Aorta (tissue), 5 donors: ENCODE measurements around the gene JPH2. TPM values are rescaled to one million over a fixed set of nuclear protein-coding genes. Genes with fewer than 3 reads are reported as not detected.

Source experiments
- ATAC-seq: fragments of 200-7000 bp; cut with Tn5 transposase; one replicate; pipeline ENCODE4 v1.9.1; 2022; ENCODE audit warnings: moderate library complexity; ENCODE audit not compliant: low FRiP score
- DNase-seq, 2 donors: peaks; one replicate each; pipeline ENCODE4 v3.0.0-alpha.2; 2020
- H3K27ac ChIP-seq, 2 donors: one replicate each; pipeline ENCODE4 v1.5.1; 2013; ENCODE audit warnings: low read length in 2 of 2, mild to moderate bottlenecking in 2 of 2, moderate library complexity in 2 of 2, control low read depth in 1 of 2, inconsistent platforms in 1 of 2, low read depth in 1 of 2
- H3K27me3 ChIP-seq, 2 donors: one replicate each; pipeline ENCODE4 v1.6.1; 2013; ENCODE audit warnings: control low read depth in 1 of 2, low read length in 1 of 2, mild to moderate bottlenecking in 1 of 2, moderate library complexity in 1 of 2; ENCODE audit not compliant: insufficient read depth in 2 of 2, control insufficient read depth in 1 of 2
- H3K36me3 ChIP-seq, 2 donors: one replicate each; pipeline ENCODE4 v1.6.1; 2013; ENCODE audit warnings: control low read depth in 1 of 2, low read length in 1 of 2, mild to moderate bottlenecking in 1 of 2; ENCODE audit not compliant: insufficient read depth in 2 of 2, control insufficient read depth in 1 of 2
- H3K4me1 ChIP-seq, 2 donors: one replicate each; pipeline ENCODE4 v1.6.1; 2013; ENCODE audit warnings: low read length in 2 of 2, control low read depth in 1 of 2, mild to moderate bottlenecking in 1 of 2, moderate library complexity in 1 of 2; ENCODE audit not compliant: insufficient read depth in 2 of 2, control insufficient read depth in 1 of 2
- H3K4me3 ChIP-seq, 2 donors: one replicate each; pipeline ENCODE4 v1.5.1; 2013; ENCODE audit warnings: low read length in 2 of 2, control low read depth in 1 of 2, mild to moderate bottlenecking in 1 of 2
- H3K9me3 ChIP-seq: one replicate; pipeline ENCODE4 v1.6.1; 2013; ENCODE audit warnings: mild to moderate bottlenecking, low read length; ENCODE audit not compliant: control insufficient read depth
- WGBS, 2 donors: extraction: QIAGEN DNeasy Blood & Tissue Kit; methylation state at CpG; one replicate each; pipeline ENCODE4 v1.1.7; 2013; 5-methylcytosine and 5-hydroxymethylcytosine counted together
- intact Hi-C, 2 donors: fragments of 100-400 bp; cut with DNase I; formaldehyde crosslinking; loops; one replicate each; pipeline versions ENCODE4 v1.14.2 to v1.15.0; 2022
- polyA plus RNA-seq, 2 donors: library from polyadenylated mRNA; stranded (reverse); fragments of 200-250 nt; gene quantifications; one replicate each; pipeline ENCODE4 v1.2.3, GENCODE V29; 2013
- total RNA-seq, 2 donors: library from RNA; stranded (reverse); fragmentation: NEBNext Ultra II Directional; extraction: Animal tissue kit (Norgen Biotek cat#: 25700); gene quantifications; one replicate each; pipeline ENCODE4 v1.2.1, GENCODE V29; 2021
- donor health status: healthy with polysubstance abuse.
- donor health status: Bipolar disorder and iron deficiency.
- donor health status: DM: no; HTN: no; CAD: no.
- donor health status: DM: no; HTN: no; CAD: no.
- donor health status: DM: yes; HTN: yes; CAD: no.

The JPH2 gene
- total and polyA plus RNA-seq, 4 donors: 12.8 to 140 (median 41.4) TPM

GRCh38 chr20:44125332-44126127 lies 61.5 kb downstream of the JPH2 start:
- 83 to 84% methylated on average over 12 of the region's 12 CpGs for WGBS, 2 donors
- Histone ChIP-seq H3K36me3 (no peaks in the 10 kb centered on the region), H3K9me3 (no peaks in the 10 kb centered on the region), H3K27ac (no peak overlapping the region), H3K27me3 (no peaks in the 10 kb centered on the region), H3K4me1 (peaks cover 3 to 5% of the 10 kb centered on the region in 2 donors), H3K4me3 (no peak overlapping the region)
- intact Hi-C loops: no loop called here
- no peak for DNase-seq
- ATAC-seq: no peak

- no peaks in the 10 kb centered on the region for H3K36me3 ChIP-seq
- no peak for DNase-seq
- H3K4me1 ChIP-seq: peaks cover 2 to 3% of the 10 kb centered on the region in 2 donors
- 83 to 84% methylated on average over 8 of the region's 8 CpGs for WGBS, 2 donors
- ATAC-seq: no peak
- no peaks in the 10 kb centered on the region for H3K9me3 ChIP-seq
- H3K4me3 ChIP-seq: no peak overlapping the region
- no peak overlapping the region for H3K27ac ChIP-seq
- intact Hi-C loops: no loop called here
- H3K27me3 ChIP-seq: no peaks in the 10 kb centered on the region
These were observed 63.0 kb downstream of the JPH2 start for GRCh38 chr20:44123874-44124535.

- 59 to 67% methylated on average over 7 of the region's 7 CpGs for WGBS, 2 donors
- intact Hi-C loops: no loop called here
- no peak overlapping the region for H3K27ac ChIP-seq
These were observed 63.7 kb downstream of the JPH2 start for GRCh38 chr20:44123251-44123650.

GRCh38 chr20:44120676-44121425 lies 66.1 kb downstream of the JPH2 start:
- Histone ChIP-seq H3K4me3 (no peak overlapping the region), H3K27me3 (no peaks in the 10 kb centered on the region), H3K36me3 (peaks cover 0 to under 1% of the 10 kb centered on the region in 2 donors), H3K27ac (no peak overlapping the region), H3K4me1 (peaks cover 2 to 3% of the 10 kb centered on the region in 2 donors), H3K9me3 (no peaks in the 10 kb centered on the region)
- 58 to 61% methylated on average over 9 of the region's 9 CpGs for WGBS, 2 donors
- ATAC-seq (no peak), DNase-seq (no peak)
- intact Hi-C loops: no loop called here

More at GRCh38 chr20:44123251-44123650, 63.7 kb downstream of the JPH2 start:
- no peaks in the 10 kb centered on the region for H3K36me3 ChIP-seq
- ATAC-seq (no peak), DNase-seq (no peak)
- H3K4me3 ChIP-seq: no peak overlapping the region
- no peaks in the 10 kb centered on the region for H3K9me3 ChIP-seq
- no peaks in the 10 kb centered on the region for H3K27me3 ChIP-seq
- H3K4me1 ChIP-seq: peaks cover 2 to 3% of the 10 kb centered on the region in 2 donors

DNA sequence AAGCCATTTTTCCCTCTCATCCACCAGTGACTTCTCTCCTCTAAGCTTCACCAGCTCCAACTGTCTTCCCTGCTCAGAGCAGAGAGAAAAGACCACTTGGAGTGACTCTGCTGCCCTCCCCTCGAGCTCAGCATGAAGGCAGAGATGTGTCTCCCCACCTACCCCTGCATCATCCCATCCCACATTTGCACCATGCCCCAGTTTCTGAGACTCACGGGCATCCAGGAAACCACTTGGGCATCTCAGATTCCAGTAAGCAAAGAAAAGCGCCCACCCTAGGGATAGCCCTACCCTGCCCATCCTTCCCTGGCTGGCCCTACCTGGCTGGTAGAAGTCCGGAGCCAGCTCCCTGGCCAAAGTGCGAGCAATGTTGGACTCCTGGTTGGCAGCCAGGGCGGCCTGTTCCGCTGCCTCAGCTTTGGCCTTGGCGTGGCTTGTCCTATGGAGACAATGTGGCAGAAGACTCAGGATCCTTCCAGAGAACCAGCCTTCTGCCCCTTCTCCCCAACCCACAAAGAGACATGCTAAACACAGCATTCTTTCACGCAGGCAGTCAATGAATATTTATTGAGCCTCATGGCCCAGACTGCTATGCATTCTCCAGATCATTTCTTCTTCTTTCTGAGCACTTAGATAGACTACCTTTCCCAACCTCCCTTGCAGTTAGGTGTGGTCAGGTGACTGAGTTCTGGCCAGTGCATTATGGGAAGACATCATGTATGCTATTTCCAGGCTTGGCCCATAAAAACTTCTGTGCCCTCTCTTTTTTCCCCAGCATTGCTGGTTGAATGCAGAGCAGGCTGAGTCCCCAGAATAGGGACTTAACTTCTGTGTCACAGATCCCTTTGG lies 68.6 kb downstream of the JPH2 start:
- 70 to 77% methylated on average over 9 of the region's 9 CpGs for WGBS, 2 donors
- no peaks in the 10 kb centered on the region for H3K27me3 ChIP-seq
- peaks cover 2 to 3% of the 10 kb centered on the region in 2 donors for H3K4me1 ChIP-seq
- no peaks in the 10 kb centered on the region for H3K9me3 ChIP-seq
- no peak overlapping the region for H3K4me3 ChIP-seq
- ATAC-seq (no peak), DNase-seq (no peak)
- H3K36me3 ChIP-seq: peaks cover 0 to 4% of the 10 kb centered on the region in 2 donors
- no peak overlapping the region for H3K27ac ChIP-seq
- intact Hi-C loops: no loop called here

- H3K27me3 ChIP-seq: no peaks in the 10 kb centered on the region
- H3K27ac ChIP-seq: peak overlapping the region in 1 of 2 donors; percentile 13
- H3K9me3 ChIP-seq: no peaks in the 10 kb centered on the region
- no peak for ATAC-seq
- H3K36me3 ChIP-seq: peaks cover 0 to 4% of the 10 kb centered on the region in 2 donors
- no peak overlapping the region for H3K4me3 ChIP-seq
- 76 to 77% methylated on average over 8 of the region's 8 CpGs for WGBS, 2 donors
- intact Hi-C loops: loop anchor here in 1 of 2 donors (2.0 kb wide), 1 partner anchor 193 kb away; the partner anchor contains the start of gene FITM2
- no peak for DNase-seq
- peaks cover 0 to 3% of the 10 kb centered on the region in 2 donors for H3K4me1 ChIP-seq
These were observed 69.4 kb downstream of the JPH2 start for GRCh38 chr20:44117296-44118184.

- Histone ChIP-seq H3K9me3 (no peaks in the 10 kb centered on the region), H3K27ac (no peak overlapping the region), H3K4me3 (no peak overlapping the region), H3K27me3 (no peaks in the 10 kb centered on the region), H3K4me1 (peaks cover 0 to under 1% of the 10 kb centered on the region in 2 donors), H3K36me3 (peaks cover 0 to 4% of the 10 kb centered on the region in 2 donors)
- intact Hi-C loops: loop anchor here (1.0 to 2.0 kb wide), 2 partner anchors 74 to 195 kb away; partner anchors contain the start of gene FITM2 (in 1 of the 2)
- ATAC-seq (no peak), DNase-seq (no peak)
- 69 to 74% methylated on average over 38 to 76 of the region's 76 CpGs for WGBS, 2 donors
These were observed 71.0 kb downstream of the JPH2 start for GRCh38 chr20:44115762-44116644.
